A549 treated with Mapracorat at 1 μM for 4 hours (cell line): ENCODE measurements around the gene PRSS48. TPM values are rescaled to one million over a fixed set of nuclear protein-coding genes. Genes with fewer than 3 reads are reported as not detected.

ENCODE experiments used
- total RNA-seq: library from RNA; stranded (reverse); fragments of 200-300 nt; extraction: Qiagen RNA extraction; gene quantifications from 5 replicates; pipeline ENCODE4 v1.2.3, GENCODE V29; 2022

The PRSS48 gene, protein sequence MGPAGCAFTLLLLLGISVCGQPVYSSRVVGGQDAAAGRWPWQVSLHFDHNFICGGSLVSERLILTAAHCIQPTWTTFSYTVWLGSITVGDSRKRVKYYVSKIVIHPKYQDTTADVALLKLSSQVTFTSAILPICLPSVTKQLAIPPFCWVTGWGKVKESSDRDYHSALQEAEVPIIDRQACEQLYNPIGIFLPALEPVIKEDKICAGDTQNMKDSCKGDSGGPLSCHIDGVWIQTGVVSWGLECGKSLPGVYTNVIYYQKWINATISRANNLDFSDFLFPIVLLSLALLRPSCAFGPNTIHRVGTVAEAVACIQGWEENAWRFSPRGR
- total RNA-seq, result not detected in 5 replicates

DNA sequence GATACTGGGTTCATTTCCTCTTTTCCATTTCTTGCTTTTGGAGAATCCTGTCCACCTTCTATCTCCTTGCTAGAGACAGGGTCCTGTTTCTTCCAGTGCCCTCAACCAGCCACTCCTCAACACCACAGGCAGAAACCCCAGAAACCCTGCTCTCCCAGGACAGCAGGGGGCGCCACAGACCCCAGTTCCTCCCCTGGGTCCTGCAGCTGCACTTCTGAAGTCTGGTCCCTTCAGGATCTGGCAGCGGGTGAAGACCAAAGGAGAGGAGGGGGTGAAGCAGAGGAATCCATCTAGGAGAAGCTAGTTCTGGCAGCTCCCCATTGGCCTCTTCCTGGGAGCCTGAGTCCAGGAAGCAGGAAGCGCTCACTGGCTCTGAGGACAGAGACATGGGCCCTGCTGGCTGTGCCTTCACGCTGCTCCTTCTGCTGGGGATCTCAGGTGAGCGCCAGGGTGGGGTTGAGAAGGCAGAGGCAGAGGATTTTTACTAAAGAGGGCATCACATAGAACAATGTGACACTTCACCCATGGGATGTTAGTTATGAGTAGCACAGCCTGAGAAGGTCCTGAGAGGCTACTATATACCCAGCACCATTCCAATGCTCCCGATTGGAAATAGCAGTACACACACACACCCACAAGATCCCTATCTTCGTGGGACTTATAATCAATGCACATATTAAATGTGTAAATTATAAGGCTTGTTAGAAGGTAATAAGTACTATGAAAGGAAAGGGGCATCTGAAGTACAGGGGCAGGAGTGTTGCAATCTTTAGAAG is at the start of gene PRSS48:
TSS of gene PRSS48 (plus strand) at position 375 of the 776 bp plus-strand sequence. CDS start at position 387, 12 bp downstream.

DNA sequence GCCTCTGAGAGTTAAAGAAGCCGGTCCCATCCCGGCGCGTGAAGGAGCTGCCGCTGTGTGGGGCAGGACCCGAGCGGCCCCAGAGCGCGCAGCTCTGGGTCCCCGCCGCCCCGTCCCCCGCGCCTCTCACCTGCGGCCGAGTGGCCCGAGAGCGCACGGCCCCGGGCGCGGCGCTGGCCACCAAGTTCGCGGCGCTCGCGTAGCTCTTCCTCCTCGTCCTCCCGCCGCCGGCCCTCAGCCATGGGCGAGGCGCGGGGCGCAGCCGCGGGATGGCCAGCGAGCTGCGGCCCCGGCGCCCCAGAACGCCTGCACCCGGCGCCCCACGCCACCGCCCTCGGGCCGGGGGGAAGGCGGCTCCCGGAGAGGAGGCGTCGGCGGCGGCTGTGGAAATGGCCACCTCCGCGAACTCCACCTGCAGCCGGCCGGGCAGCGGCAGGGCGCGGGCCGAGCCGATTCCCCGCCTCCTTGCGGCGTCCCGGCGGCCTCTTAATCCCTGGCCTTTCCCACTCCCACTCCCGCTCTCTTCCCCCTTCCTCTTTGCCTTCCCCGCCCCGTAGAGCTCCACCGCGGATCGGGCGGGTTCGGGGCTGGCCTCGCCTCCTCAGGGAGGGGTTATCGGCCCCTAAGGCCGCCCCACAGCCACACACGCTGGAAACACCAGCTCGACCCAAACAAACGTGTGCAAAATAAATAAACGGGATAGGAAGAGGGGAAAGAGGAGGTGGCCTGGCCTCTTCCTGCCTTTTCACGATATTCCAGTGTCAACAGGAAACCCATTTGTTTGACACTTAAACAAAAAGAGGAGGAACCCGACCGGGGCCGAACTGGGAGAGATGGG is 48.4 kb downstream of the PRSS48 start, which contains the start of gene SH3D19:
TSS of gene SH3D19 (minus strand) at position 495 of the 838 bp plus-strand sequence. CDS start at position 242, 253 bp downstream.

Other genes starting within 250 kb of the PRSS48 start
- 1,658 to 1,731 TPM (median 1,677 TPM) in 5 replicates for gene RPS3A, start 177.5 kb upstream of the PRSS48 start, total RNA-seq
- 20.1 to 25.8 TPM (median 22.3 TPM) in 5 replicates for gene SH3D19, start 48.4 kb downstream of the PRSS48 start, total RNA-seq
- 0.07 to 0.84 TPM (median 0.13 TPM) in 5 replicates for gene FHIP1A, start 132.0 kb downstream of the PRSS48 start, total RNA-seq